ENCODE measurements around the gene NMNAT3. TPM values are rescaled to one million over a fixed set of nuclear protein-coding genes. Genes with fewer than 3 reads are reported as not detected.

The NMNAT3 gene
- total RNA-seq, 1 donor from 2014 or later: 0.86 TPM

DNA sequence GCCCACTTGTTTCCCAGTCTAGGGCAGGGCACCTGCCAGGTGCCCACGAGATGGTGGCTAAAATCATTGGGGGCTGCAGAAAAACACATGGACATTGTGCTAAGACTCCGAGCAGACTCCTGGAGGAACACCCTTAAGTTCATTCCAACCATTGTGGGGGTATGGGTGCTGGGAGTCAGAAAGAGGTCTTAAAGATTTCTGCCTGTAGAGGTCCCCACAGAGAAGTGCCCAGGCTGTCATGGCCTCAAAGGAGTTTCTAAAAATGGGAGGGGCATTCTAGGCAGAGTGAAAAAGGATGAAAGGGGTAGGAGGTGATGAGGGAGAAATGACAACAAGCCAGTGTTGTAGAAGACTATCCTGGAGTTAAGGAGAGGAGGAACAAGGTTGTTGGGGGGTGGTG lies 155.4 kb downstream of the NMNAT3 start:
- DNase-seq (ENCODE audit: low read depth, low spot score): no peak

DNA sequence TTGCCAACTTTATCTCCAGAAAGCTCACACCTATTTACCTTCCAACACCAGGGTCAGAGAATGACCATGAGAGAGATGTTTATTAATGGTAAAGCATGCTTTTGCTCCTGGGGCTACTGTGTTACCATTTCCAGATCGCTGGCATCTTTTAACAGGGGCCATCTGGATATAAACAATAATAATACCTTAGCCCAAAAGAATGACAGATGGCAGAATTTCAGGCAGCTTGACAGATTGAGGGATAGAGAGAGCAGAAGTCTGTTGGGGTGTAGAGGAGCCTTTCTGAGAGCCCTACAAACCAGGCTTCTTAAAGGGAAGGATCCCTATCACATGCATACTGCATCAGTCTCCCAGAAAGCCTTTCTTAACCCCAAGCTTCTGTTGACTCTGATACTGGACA lies 156.0 kb downstream of the NMNAT3 start:
- DNase-seq (ENCODE audit: low read depth, low spot score): no peak

DNA sequence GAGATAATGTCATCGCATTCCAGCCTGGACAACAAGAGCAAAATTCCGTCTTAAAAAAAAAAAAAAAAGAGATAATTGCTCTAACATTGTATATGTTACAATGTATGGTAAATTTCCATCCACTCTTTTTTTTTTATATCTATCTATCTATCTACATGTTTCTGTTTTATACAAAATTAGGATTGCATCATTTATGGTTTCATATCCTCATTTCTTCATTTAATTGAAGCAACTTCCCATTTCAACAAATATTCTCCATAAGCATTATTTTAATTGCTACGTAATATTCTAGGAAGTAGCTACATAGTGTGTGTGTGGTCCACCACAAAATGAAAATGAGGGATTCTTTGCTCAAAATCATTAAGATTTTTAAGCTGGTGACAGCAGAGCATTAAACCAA lies 156.6 kb downstream of the NMNAT3 start:
- no peak for DNase-seq (ENCODE audit: low read depth, low spot score)

DNA sequence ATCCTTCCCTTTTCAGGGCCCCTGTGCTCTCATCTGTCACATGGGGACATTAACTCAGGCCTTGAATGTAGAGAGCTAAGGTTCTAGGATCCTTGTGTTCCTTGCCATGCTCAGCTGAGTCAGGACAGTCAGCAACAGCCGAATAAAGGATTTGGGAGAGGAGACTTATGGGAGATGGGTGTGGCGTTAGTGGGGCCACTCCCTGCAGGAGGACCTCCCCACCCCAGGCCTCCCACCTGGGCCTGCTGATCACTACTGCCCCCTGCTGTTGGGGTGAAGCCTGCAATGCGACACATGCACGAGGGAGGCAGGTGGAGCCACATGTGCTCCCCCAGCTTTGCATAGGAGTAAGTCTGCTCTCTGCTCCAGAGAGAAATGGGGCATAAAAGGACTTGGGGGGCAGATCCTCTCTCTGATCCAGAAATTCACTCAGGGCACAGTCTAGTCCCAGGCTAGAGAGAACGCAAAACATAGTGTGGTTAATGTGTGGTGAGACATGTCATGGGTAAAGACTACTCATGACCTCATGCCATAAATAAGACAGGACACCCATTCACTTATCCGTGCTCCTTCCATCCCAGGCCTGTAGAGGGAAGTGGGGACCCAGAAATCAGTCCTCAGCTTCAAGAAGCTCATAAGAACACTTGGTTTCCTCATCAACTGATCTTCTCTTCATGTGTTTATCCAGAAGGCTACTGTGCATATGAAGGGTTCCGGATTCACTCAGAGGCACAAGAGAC lies 157.6 kb downstream of the NMNAT3 start:
- no peak for DNase-seq (ENCODE audit: low read depth, low spot score)

DNA sequence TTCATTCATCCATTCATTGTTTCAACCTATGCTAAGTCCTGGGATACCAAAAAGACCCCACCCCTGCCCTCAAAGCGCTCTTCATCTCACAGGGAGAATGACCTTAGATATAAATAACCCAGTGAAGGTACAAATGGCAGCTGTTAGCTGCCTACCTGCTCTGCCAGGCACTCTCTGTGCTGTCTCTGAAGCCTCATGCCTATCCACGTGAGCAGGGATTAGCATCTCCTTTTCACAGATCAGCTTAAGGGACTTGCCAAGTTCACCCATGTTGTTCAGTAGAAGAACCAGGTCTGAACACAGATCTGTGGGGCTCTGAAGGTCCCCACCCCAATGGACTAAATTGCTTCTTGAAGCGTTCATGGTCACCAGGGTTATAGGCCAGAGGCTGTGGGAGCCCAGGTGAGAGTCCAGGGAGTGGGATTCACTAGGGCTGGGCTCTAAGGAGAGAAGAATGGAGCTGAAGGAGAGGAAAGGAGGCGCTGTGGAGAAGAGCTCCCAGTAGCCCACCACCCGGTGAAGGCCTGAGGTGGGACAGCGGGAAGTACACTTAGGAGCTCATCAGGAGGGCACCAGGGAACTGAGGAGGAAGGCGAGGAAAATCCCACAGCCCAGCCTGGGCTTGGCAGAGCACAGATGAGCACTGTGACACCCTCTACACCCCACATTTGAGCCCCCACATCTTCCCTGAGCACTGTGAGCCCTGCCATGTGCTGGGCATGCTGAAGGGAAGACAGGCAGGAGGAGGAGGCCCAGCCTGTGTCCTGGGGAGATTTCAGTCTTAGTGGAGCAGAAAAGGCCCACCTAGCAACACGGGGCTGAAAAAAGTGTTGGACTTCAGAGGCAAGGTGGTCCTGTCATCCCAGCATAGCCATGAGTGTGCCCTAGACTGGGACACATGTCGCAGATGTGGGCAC lies 158.6 kb downstream of the NMNAT3 start:
- DNase-seq (ENCODE audit: low read depth, low spot score): no peak

DNA sequence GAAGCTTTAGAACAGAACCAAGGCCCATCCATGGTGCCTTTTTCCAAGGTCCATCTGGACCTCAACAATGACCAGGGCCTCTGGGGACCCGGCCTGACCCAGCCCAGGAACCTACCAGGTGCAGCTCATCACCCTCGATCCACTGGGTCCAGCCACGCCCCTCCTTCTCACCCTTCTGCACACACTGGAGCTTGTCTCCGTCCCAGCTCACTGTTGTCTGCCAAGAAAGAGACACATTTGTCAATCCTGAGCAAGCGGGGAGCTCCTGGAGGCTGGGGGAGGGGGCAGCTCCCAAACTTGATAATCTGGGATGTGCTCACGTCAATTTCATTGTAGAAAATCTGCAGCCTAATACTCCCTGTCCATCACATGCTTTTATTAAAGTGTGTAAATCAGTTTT lies 159.5 kb downstream of the NMNAT3 start:
- DNase-seq (ENCODE audit: low read depth, low spot score): no peak

DNA sequence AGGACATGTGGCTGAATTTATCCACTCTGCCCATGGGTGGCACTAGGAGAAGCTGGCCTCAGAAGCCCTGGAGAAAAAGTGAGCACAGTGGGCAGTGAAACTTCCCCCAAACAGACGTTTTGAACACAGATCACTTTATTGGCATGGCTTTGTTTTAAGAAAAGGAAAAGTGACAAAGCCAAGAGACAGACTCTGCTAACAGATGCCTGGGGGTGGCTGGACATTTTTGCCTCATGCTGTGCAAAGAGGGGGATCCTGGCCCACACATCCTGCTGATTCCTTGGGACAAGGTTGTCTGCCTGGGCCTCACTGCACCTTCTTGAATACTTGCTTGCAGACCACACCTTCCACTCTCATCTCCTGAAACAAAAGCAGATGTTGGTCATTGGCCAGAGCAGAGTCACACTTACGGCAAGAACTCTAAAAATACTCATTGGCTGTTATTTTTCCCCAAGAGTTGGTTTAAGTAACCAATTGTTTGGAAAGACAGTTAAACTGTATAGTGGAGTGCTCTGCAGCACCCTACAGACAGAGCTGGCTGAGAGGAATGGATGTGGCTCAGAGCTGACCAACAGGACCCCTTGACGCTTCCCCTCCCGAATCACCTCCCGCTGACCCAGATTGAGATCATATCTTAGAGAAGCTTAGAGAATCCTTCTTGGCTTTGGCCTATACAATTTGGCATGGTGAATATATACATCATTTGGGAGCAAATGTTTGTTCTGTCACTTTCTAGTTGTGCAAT lies 160.3 kb downstream of the NMNAT3 start:
- DNase-seq (ENCODE audit: low read depth, low spot score): no peak

DNA sequence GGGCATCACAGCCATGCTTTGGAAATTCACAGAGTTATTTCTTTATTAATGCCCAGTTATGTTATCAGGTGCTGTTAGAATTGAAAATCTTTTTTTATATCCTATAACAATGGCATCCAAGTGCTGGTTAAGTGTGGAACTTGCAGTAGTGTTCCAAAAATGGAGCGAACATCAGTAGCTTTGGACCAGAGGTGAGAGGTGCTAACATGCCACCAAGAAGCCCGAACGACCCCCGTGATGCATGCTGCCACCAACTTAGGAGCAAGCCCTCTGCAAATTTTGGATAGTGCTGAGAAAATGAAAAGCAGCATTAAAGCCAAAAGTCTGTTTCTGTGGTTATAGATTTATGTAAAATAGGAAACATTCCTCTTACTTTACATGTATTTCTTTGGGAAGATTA lies 163.0 kb downstream of the NMNAT3 start:
- DNase-seq (ENCODE audit: low read depth, low spot score): no peak

Other genes with a start within 250 kb of the NMNAT3 start
- not detected in 2 replicates for gene RBP2, start 201.5 kb downstream of the NMNAT3 start, total RNA-seq
- 2.4 and 3.1 TPM in 2 replicates for gene RBP1, start 138.2 kb downstream of the NMNAT3 start, total RNA-seq